Activated T-cell treated with anti-CD3 and anti-CD28 coated beads, Interleukin-2, amount 50 U/mL, for 72 hours (primary cell): ENCODE results near the gene LARP4B. TPM values are rescaled to one million over a fixed set of nuclear protein-coding genes. Genes with fewer than 3 reads are reported as not detected.
"Not testable (repeated sequence)": the region's sequence is repeated elsewhere in the genome, so short reads cannot be mapped to it uniquely, and the experiment has no call there.

ENCODE experiments used
- ATAC-seq, 2 donors: fragments of 150-1000 bp; cut with Tn5 transposase; replicated peaks in 1 of 2; 2 replicates each; pipeline ENCODE4 v1.10.0; 2021; ENCODE audit warnings: moderate library complexity in 2 of 2, mild to moderate bottlenecking in 1 of 2
- DNase-seq, 2 donors: peaks; one replicate each; pipeline ENCODE4 v3.0.0; 2021 to 2022; ENCODE audit warnings: mixed read lengths in 1 of 2
- H3K27ac Mint-ChIP-seq: one replicate; pipeline ENCODE4 v1.8.0; 2022; ENCODE audit warnings: mild to moderate bottlenecking, moderate library complexity, mixed read lengths
- H3K27me3 Mint-ChIP-seq: one replicate; pipeline ENCODE4 v1.8.0; 2022; ENCODE audit warnings: low read depth, mixed read lengths
- H3K36me3 Mint-ChIP-seq, 2 donors: one replicate each; pipeline ENCODE4 v1.8.0; 2022; ENCODE audit warnings: mixed read lengths in 2 of 2, mild to moderate bottlenecking in 1 of 2; ENCODE audit not compliant: insufficient read depth in 2 of 2
- H3K4me1 Mint-ChIP-seq: one replicate; pipeline ENCODE4 v1.8.0; 2022; ENCODE audit warnings: low read depth, mixed read lengths
- H3K4me3 Mint-ChIP-seq, 2 donors: one replicate each; pipeline ENCODE4 v1.8.0; 2022; ENCODE audit warnings: mild to moderate bottlenecking in 2 of 2, mixed read lengths in 2 of 2, moderate library complexity in 2 of 2
- H3K9me3 Mint-ChIP-seq, 2 donors: one replicate each; pipeline ENCODE4 v1.8.0; 2022; ENCODE audit warnings: mixed read lengths in 2 of 2
- total RNA-seq, 2 donors: library from RNA; stranded (reverse); gene quantifications; one replicate each; pipeline ENCODE4 v1.2.3, GENCODE V29; 2022

LARP4B gene
- total RNA-seq, 2 donors from 2014 or later: 103 to 109 TPM

DNA sequence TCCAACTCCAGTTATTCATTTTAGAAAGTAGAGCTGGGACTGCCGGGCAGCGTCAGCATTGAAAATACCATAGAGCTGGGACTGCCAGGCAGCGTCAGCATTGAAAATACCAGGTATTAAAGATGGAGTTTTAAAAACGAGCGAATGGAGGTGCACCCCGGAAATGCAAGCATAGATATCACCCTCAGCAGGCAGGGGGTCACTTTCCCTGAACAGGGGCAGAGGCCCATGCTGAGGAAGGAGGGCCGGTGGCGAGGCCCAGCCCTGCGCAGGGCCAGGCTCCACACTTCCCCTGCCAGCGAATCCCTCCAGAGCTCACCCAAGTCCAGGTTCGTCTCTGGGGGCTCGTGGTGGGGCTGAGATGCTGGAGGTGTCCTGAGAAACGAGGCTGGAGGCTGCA is 157.3 kb downstream of the LARP4B start:
- Mint-ChIP-seq H3K4me1 (no peaks in the 10 kb centered on the region), H3K27ac (no peak overlapping the region), H3K27me3 (no peaks in the 10 kb centered on the region), H3K4me3 (no peak overlapping the region), H3K9me3 (no peaks in the 10 kb centered on the region), H3K36me3 (no peaks in the 10 kb centered on the region)
- DNase-seq (no peak), ATAC-seq (no peak)

DNA sequence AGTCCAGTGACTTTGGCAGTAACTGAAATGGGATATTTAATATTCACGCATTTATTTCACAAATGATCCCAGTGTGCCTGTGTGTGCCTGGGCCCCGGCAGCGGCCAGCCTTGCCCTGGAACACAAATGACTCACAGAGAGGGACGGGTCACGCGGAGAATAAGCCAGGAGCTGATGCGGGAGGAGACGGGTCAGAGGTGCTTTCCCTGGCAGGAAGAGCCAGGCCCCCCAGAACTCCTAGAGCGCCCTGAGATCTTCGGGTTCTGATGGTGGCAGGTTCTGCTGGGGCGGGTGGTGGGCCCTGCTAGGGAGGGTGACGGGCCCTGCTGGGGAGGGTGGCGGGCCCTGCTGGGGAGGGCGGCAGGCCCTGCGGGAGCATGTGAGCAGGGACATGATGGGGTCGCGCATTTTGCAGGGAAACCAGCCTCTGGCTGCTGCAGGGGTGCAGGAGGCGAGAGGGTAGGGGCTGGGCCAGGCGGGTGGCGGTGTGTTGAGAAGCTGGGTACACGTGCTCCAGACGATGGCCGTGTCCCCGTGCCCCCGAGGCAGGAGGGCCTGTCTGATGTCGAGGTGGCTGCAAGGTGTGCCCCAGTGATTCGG is 157.8 kb downstream of the LARP4B start:
- no peaks in the 10 kb centered on the region for H3K9me3 Mint-ChIP-seq
- no peak overlapping the region for H3K4me3 Mint-ChIP-seq
- H3K27ac Mint-ChIP-seq: no peak overlapping the region
- no peaks in the 10 kb centered on the region for H3K27me3 Mint-ChIP-seq
- ATAC-seq (no peak), DNase-seq (no peak)
- no peaks in the 10 kb centered on the region for H3K4me1 Mint-ChIP-seq
- H3K36me3 Mint-ChIP-seq: no peaks in the 10 kb centered on the region

DNA sequence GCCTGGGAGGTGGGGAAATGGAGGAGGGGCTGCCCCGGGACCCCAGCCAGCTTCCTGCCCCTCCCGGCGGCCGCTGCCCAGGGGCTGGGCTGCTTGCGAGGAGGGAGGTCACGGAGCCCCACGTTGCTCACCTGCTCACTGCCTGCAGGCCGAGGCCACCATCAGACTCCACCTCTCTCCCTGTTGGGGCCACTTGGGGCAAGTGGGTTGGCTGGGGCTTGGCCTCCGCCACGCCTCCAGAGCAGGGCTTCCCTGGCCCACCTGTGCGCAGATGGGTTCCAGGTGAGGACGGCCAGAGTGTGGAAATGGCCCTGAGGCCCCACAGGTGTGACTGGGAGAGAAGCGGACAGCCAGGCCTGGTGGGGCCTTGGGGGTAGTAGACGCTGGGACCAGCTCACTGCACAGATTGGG is 159.3 kb downstream of the LARP4B start:
- no peaks in the 10 kb centered on the region for H3K4me1 Mint-ChIP-seq
- ATAC-seq (no peak), DNase-seq (no peak)
- no peak overlapping the region for H3K4me3 Mint-ChIP-seq
- no peaks in the 10 kb centered on the region for H3K36me3 Mint-ChIP-seq
- no peaks in the 10 kb centered on the region for H3K27me3 Mint-ChIP-seq
- H3K27ac Mint-ChIP-seq: no peak overlapping the region
- H3K9me3 Mint-ChIP-seq: peaks cover 1 to 4% of the 10 kb centered on the region in 2 donors

DNA sequence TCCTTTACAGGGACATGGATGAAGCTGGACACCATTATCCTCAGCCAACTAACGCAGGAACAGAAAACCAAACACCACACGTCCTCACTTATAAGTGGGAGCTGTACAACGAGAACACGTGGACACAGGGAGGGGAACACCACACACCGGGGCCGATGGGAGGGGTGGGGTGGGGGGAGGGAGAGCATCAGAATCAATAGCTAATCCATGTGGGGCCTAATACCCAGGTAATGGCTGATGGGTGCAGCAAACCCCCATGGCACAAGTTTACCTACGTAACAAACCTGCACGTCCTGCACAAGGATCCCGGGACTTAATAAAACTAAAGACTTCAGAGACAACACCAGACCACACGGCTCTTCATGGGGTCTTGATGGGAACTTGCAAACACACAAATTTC is 159.9 kb downstream of the LARP4B start:
- no peaks in the 10 kb centered on the region for H3K4me1 Mint-ChIP-seq
- H3K27me3 Mint-ChIP-seq: no peaks in the 10 kb centered on the region
- H3K4me3 Mint-ChIP-seq: no peak overlapping the region
- DNase-seq (no peak), ATAC-seq (no peak)
- no peak overlapping the region for H3K27ac Mint-ChIP-seq
- H3K36me3 Mint-ChIP-seq: no peaks in the 10 kb centered on the region
- peaks cover 1 to 4% of the 10 kb centered on the region in 2 donors for H3K9me3 Mint-ChIP-seq

DNA sequence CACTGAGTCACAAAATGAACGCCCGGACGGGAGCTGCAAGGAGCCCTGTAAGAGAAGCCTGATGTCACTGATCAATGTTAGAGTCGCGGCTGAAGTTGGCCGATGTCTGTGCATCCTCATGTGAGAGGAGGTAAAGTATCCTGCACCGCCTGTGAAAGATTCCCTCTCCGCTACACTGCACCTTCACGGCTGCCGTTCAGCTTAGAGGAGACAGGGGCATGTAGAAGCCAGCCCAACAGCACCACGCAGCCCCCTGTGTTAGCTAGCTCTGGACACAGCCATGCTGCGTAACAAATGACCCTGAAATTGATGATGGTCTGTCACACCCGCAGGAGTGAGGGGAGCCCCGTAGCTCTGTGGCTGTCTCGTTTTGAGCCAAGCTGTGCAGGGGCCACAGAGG is 160.5 kb downstream of the LARP4B start:
- ATAC-seq: no peak
- Mint-ChIP-seq H3K27me3 (no peaks in the 10 kb centered on the region), H3K4me3 (no peak overlapping the region), H3K36me3 (no peaks in the 10 kb centered on the region), H3K4me1 (no peaks in the 10 kb centered on the region), H3K9me3 (peaks cover 1 to 4% of the 10 kb centered on the region in 2 donors), H3K27ac (no peak overlapping the region)
- no peak for DNase-seq

DNA sequence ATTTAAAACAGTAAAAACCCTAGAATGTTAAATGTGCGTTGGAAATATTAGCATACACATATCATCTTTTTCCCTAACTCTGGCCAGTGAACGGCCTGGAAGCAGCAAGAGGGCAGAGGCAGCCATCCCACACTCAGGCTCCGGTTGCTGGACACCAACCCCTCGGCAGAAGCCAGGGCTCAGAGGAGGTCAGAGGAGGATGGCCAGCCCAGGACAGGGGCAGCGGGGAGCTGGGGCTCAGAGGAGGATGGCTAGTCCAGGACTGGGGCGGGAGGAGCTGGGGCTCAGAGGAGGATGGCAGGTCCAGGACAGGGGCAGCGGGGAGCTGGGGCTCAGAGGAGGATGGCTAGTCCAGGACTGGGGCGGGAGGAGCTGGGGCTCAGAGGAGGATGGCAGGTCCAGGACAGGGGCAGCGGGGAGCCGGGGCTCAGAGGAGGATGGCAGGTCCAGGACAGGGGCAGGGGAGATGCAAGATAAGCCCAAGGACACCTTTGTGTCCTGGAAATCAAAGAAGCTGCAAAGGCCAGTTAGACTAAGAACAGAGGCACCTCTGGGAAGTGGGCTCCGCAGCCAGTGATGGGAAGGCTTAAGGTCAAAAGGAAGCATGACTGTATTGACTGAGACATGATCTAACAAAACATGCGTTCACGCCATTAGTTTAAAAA is 161.3 kb downstream of the LARP4B start:
- not testable (repeated sequence) for H3K36me3 Mint-ChIP-seq, H3K27ac Mint-ChIP-seq, DNase-seq, ATAC-seq, H3K9me3 Mint-ChIP-seq, H3K4me1 Mint-ChIP-seq, H3K27me3 Mint-ChIP-seq, H3K4me3 Mint-ChIP-seq

DNA sequence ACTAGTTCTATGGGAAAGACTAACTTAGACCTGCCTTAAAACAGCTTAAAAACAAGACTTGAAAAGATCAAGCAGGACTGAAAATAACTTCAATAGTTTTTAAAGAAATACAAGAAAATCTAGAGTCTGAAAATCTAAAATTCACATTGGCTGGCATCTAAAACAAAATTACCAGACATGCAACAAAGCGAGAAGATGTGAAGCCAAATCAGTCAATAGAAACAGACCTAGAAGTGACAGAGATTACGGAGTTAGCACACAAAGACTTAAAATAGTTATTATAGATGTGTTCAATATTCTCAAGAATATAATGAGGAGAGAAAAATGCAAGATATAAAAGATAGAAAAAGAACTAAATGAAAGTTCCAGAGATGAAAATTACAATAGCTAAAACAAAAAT is 163.7 kb downstream of the LARP4B start:
- ATAC-seq: no peak
- no peaks in the 10 kb centered on the region for H3K4me1 Mint-ChIP-seq
- no peak overlapping the region for H3K4me3 Mint-ChIP-seq
- no peak overlapping the region for H3K27ac Mint-ChIP-seq
- peaks cover 0 to 2% of the 10 kb centered on the region in 2 donors for H3K36me3 Mint-ChIP-seq
- peaks cover 1 to 11% of the 10 kb centered on the region in 2 donors for H3K9me3 Mint-ChIP-seq
- no peaks in the 10 kb centered on the region for H3K27me3 Mint-ChIP-seq
- DNase-seq: no peak

DNA sequence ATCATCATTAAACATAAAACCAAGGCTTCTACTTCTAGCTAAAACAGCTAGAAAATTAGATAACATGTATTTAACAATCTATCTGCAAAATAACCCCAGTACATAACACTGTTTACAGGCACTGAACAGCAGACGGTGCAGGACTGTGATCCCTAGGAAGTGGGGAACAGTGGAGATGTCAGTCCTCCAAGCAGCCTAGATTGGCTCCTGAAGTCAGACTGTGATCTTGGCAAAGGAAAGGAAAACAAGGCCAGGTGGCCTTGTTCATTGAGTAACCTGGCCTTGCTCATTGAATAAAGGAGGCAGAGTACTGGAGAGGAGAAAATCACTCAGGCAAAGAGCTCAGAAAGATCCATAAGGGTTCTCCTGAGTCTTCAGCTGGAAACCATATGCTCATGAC is 164.3 kb downstream of the LARP4B start:
- H3K27me3 Mint-ChIP-seq: peaks cover 4% of the 10 kb centered on the region
- ATAC-seq: no peak
- H3K36me3 Mint-ChIP-seq: peaks cover 0 to 6% of the 10 kb centered on the region in 2 donors
- DNase-seq: no peak
- H3K4me1 Mint-ChIP-seq: no peaks in the 10 kb centered on the region
- H3K27ac Mint-ChIP-seq: no peak overlapping the region
- no peak overlapping the region for H3K4me3 Mint-ChIP-seq
- H3K9me3 Mint-ChIP-seq: peaks cover 5 to 17% of the 10 kb centered on the region in 2 donors

DNA sequence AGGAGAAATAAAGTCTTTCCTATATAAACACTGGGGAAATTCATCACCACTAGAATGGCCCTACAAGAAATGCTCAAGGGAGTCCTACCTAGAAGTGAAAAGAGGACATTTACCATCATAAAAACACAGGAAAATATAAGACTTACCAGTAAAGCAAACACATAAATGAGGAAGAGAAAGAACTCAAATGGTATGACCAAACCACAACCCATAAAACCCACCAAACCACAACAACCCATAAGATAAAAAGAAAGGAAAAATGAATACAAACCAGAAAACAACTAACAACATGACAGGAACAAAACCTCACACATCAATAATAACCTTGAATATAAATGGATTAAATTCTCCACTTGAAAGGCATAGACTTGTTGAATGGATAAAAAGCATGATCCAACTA is 170.1 kb downstream of the LARP4B start:
- Mint-ChIP-seq H3K27me3 (peaks cover 6% of the 10 kb centered on the region), H3K27ac (no peak overlapping the region), H3K4me3 (no peak overlapping the region), H3K36me3 (peaks cover 7 to 21% of the 10 kb centered on the region in 2 donors), H3K4me1 (no peaks in the 10 kb centered on the region), H3K9me3 (peaks cover 10 to 28% of the 10 kb centered on the region in 2 donors)
- DNase-seq: no peak
- no peak for ATAC-seq

DNA sequence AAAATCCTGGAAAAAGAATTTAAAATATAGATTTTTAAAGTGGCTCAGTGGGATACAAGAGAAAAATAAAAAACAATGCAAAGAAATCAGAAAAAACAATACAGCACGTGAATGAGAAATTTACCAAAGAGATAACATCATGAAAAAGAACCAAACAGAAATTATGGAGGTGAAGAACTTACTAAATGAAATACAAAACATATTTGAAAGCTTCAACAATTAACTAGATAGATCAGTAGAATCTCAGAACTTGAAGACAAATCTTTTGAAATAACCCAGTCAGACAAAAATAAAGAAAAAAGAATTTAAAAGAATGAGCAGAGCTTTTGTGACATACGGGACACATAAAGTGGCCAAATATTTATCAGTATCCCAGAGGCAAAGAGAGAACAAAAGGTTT is 170.9 kb downstream of the LARP4B start:
- Mint-ChIP-seq H3K27ac (no peak overlapping the region), H3K36me3 (peaks cover 7 to 21% of the 10 kb centered on the region in 2 donors), H3K27me3 (peaks cover 7% of the 10 kb centered on the region), H3K4me3 (no peak overlapping the region), H3K4me1 (no peaks in the 10 kb centered on the region), H3K9me3 (peaks cover 10 to 28% of the 10 kb centered on the region in 2 donors)
- DNase-seq (no peak), ATAC-seq (no peak)

DNA sequence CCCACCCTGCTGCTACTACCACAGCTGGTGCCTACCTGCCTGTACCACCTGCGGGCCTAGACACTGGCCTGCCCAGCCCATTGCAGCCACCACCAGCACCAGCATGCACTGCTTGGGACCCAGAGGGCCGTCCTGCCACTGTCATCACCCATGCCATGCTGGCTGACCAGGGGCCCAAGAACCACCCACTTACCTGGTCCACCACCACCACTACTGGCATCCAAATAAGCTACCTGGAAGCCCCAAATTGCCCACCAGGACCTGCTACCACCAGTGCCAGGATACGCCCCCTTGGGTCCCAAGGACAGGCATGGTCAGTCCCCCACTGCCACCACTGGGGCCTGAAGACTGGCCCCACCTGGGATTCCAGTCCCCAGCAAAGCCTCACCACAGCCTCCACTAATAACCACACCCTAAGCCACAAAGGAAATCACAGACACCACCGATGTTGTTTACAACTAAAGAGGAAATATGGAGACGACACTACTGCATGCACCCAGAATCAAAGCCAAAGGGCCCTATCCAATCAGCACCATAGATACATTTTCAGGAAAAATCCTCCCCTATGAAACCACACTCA is 171.5 kb downstream of the LARP4B start:
- H3K27ac Mint-ChIP-seq: no peak overlapping the region
- ATAC-seq: no peak

More for the DNA sequence above, 171.5 kb downstream of the LARP4B start:
- DNase-seq: no peak
- Mint-ChIP-seq H3K27me3 (peaks cover 12% of the 10 kb centered on the region), H3K4me3 (no peak overlapping the region), H3K4me1 (no peaks in the 10 kb centered on the region), H3K36me3 (peaks cover 7 to 23% of the 10 kb centered on the region in 2 donors), H3K9me3 (peaks cover 12 to 33% of the 10 kb centered on the region in 2 donors)
